HFFc6 (cell line): ENCODE measurements around the gene MDC1. TPM values are rescaled to one million over a fixed set of nuclear protein-coding genes. Genes with fewer than 3 reads are reported as not detected.
"Not testable (repeated sequence)": the region's sequence is repeated elsewhere in the genome, so short reads cannot be mapped to it uniquely, and the experiment has no call there.

Source experiments
- DNase-seq: peaks from one replicate; pipeline ENCODE4 v3.0.0-alpha.2; 2018
- H3K27ac Mint-ChIP-seq: 2 replicates; pipeline ENCODE4 v1.8.0; 2020; ENCODE audit warnings: mild to moderate bottlenecking, mixed read lengths
- H3K27me3 Mint-ChIP-seq: 2 replicates; pipeline ENCODE4 v1.8.0; 2021; ENCODE audit warnings: mild to moderate bottlenecking, moderate library complexity, mixed read lengths; ENCODE audit not compliant: insufficient read depth
- H3K36me3 Mint-ChIP-seq: 2 replicates; pipeline ENCODE4 v1.8.0; 2021; ENCODE audit warnings: low read depth, mixed read lengths
- H3K4me1 Mint-ChIP-seq: 2 replicates; pipeline ENCODE4 v1.8.0; 2020; ENCODE audit warnings: low read depth, mixed read lengths
- H3K4me3 Mint-ChIP-seq: 2 replicates; pipeline ENCODE4 v1.8.0; 2020; ENCODE audit warnings: mild to moderate bottlenecking, moderate library complexity, mixed read lengths
- H3K9me3 Mint-ChIP-seq: 2 replicates; pipeline ENCODE4 v1.8.0; 2020; ENCODE audit warnings: mild to moderate bottlenecking, mixed read lengths
- CTCF ChIP-seq: fragments of 200-600 bp; sonication (generic); IDR thresholded peaks from 2 replicates; pipeline ENCODE4 v1.5.0; 2021; ENCODE audit warnings: antibody characterized with exemption, mild to moderate bottlenecking
- total RNA-seq, 6 experiments: library from RNA; stranded (reverse); fragmentation: NEBNext Ultra II Directional; extraction: Animal tissue kit (Norgen Biotek cat#: 25700); gene quantifications; 2 replicates in 1 of 6; 3 replicates in 5 of 6; pipeline ENCODE4 v1.2.3, GENCODE V29; 2021

Gene MDC1
- total RNA-seq, 6 experiments from 2014 or later, result 18.4 to 31.9 (median 28.1) TPM

GRCh38 chr6:30719356-30719755 lies 2.3 kb upstream of the MDC1 start:
- no peaks in the 10 kb centered on the region for H3K9me3 Mint-ChIP-seq
- peaks cover 57% of the 10 kb centered on the region for H3K4me1 Mint-ChIP-seq
- peaks cover 68% of the 10 kb centered on the region for H3K36me3 Mint-ChIP-seq
- no peak for DNase-seq
- H3K27ac Mint-ChIP-seq, result peak overlapping the region; percentile 91
- peaks cover 16% of the 10 kb centered on the region for H3K27me3 Mint-ChIP-seq
- TF ChIP-seq CTCF, result no peak
- peak overlapping the region; percentile 89 for H3K4me3 Mint-ChIP-seq

- H3K4me3 Mint-ChIP-seq, result peak overlapping the region; percentile 99
- H3K36me3 Mint-ChIP-seq, result peaks cover 64% of the 10 kb centered on the region
- H3K27ac Mint-ChIP-seq, result peak overlapping the region; percentile 99
- H3K27me3 Mint-ChIP-seq, DNase-seq, H3K9me3 Mint-ChIP-seq: not testable (repeated sequence)
- peak; percentile 30; the same call in 1 of the 2 replicates for TF ChIP-seq CTCF
- H3K4me1 Mint-ChIP-seq, result peaks cover 44% of the 10 kb centered on the region
Observed at GRCh38 chr6:30717845-30718720, 1.0 kb upstream of the MDC1 start.

- no peak for TF ChIP-seq CTCF
- Mint-ChIP-seq H3K27ac (peak overlapping the region; percentile 100), H3K9me3 (no peaks in the 10 kb centered on the region), H3K36me3 (peaks cover 62% of the 10 kb centered on the region), H3K4me1 (peaks cover 36% of the 10 kb centered on the region), H3K4me3 (peak overlapping the region; percentile 99), H3K27me3 (peaks cover 2% of the 10 kb centered on the region)
- no peak for DNase-seq
Observed at GRCh38 chr6:30716879-30717128, 277 bp downstream of the MDC1 start.

GRCh38 chr6:30714263-30714662 lies 2.8 kb downstream of the MDC1 start:
- TF ChIP-seq CTCF, result no peak
- peaks cover 4% of the 10 kb centered on the region; the same call in 1 of the 2 replicates for H3K27me3 Mint-ChIP-seq
- H3K4me3 Mint-ChIP-seq, result no peak overlapping the region
- H3K9me3 Mint-ChIP-seq, result no peaks in the 10 kb centered on the region
- H3K36me3 Mint-ChIP-seq, result peaks cover 50% of the 10 kb centered on the region
- no peak overlapping the region for H3K27ac Mint-ChIP-seq
- H3K4me1 Mint-ChIP-seq, result peaks cover 32% of the 10 kb centered on the region
- no peak for DNase-seq

- Mint-ChIP-seq H3K9me3 (no peaks in the 10 kb centered on the region), H3K36me3 (peaks cover 47% of the 10 kb centered on the region), H3K4me3 (no peak overlapping the region), H3K27me3 (peaks cover 2% of the 10 kb centered on the region; the same call in 1 of the 2 replicates), H3K4me1 (peaks cover 20% of the 10 kb centered on the region), H3K27ac (peak overlapping the region; percentile 6; the same call in 1 of the 2 replicates)
- DNase-seq, result no peak
- TF ChIP-seq CTCF, result no peak
Observed at GRCh38 chr6:30712441-30712945, 4.6 kb downstream of the MDC1 start.
